Panc1 (cell line): ENCODE measurements around the gene FADS2. TPM values are rescaled to one million over a fixed set of nuclear protein-coding genes. Genes with fewer than 3 reads are reported as not detected.

ENCODE experiments used
- ATAC-seq: fragments of 200-7000 bp; cut with Tn5 transposase; 2 replicates; pipeline ENCODE4 v1.9.1; 2020; ENCODE audit warnings: mild to moderate bottlenecking, moderate library complexity
- BruUV-seq: library from RNA; stranded (reverse); fragments of 400-500 nt; replicated peaks from 2 replicates; lab custom pipeline; 2021; lab: Mats Ljungman, UMichigan
- CTCF ChIA-PET: fragments of 300-600 bp; sonication (Branson Sonifier 250); formaldehyde crosslinking; loops from one replicate; lab custom pipeline; 2022; ENCODE audit warnings: antibody characterized with exemption; lab: Charles Lee
- POLR2A ChIA-PET: fragments of 300-600 bp; sonication (Branson Sonifier 250); formaldehyde crosslinking; loops from one replicate; lab custom pipeline; 2022; ENCODE audit warnings: antibody characterized with exemption; lab: Charles Lee
- DNase-seq: peaks from one replicate; pipeline ENCODE4 v3.0.0-alpha.2; 2010; ENCODE audit warnings: low read depth, low spot score
- H3K27ac ChIP-seq: 2 replicates; pipeline ENCODE4 v1.5.1; 2011; ENCODE audit warnings: mild to moderate bottlenecking, low read length, inconsistent platforms
- H3K27me3 ChIP-seq: fragments of 200-500 bp; sonication (Bioruptor generic); 2 replicates; pipeline ENCODE4 v1.6.0; 2014; ENCODE audit warnings: low read length, inconsistent platforms; ENCODE audit not compliant: control insufficient read depth, insufficient read depth
- H3K36me3 ChIP-seq: fragments of 200-500 bp; sonication (Bioruptor generic); 2 replicates; pipeline ENCODE4 v1.5.1; 2014; ENCODE audit warnings: inconsistent platforms, mild to moderate bottlenecking, low read length, moderate library complexity; ENCODE audit not compliant: control insufficient read depth, insufficient read depth
- H3K4me1 ChIP-seq: 2 replicates; pipeline ENCODE4 v1.5.1; 2011; ENCODE audit warnings: inconsistent platforms, mild to moderate bottlenecking, low read length, moderate library complexity; ENCODE audit not compliant: control insufficient read depth, insufficient read depth
- H3K4me3 ChIP-seq, 2 experiments: 2 replicates each; pipeline ENCODE4 v1.5.1; 2011 to 2012; ENCODE audit warnings: low read depth in 2 of 2, low read length in 2 of 2, mild to moderate bottlenecking in 2 of 2, inconsistent platforms in 1 of 2, moderate library complexity in 1 of 2
- H3K9me3 ChIP-seq: fragments of 200-500 bp; sonication (Bioruptor generic); 2 replicates; pipeline ENCODE4 v1.5.1; 2014; ENCODE audit warnings: low read depth, mild to moderate bottlenecking, inconsistent platforms, low read length, moderate library complexity; ENCODE audit not compliant: control insufficient read depth, insufficient read depth
- CTCF ChIP-seq: fragments of 450-650 bp; IDR thresholded peaks from 2 replicates; pipeline ENCODE4 v1.5.1; 2017; ENCODE audit warnings: mild to moderate bottlenecking
- POLR2AphosphoS5 ChIP-seq: IDR thresholded peaks from 2 replicates; pipeline ENCODE4 v1.6.1; 2012; ENCODE audit warnings: mild to moderate bottlenecking, low read depth, low read length, moderate library complexity
- REST ChIP-seq, 2 experiments: IDR thresholded peaks; 2 replicates each; pipeline ENCODE4 v1.6.1; 2011 to 2012; ENCODE audit warnings: low read depth in 2 of 2, control low read depth in 1 of 2, low read length in 1 of 2, mild to moderate bottlenecking in 1 of 2, moderate library complexity in 1 of 2; ENCODE audit not compliant: insufficient read depth in 1 of 2
- SIN3A ChIP-seq: IDR thresholded peaks from 2 replicates; pipeline ENCODE4 v1.6.1; 2012; ENCODE audit warnings: low read depth, mild to moderate bottlenecking, low read length, moderate library complexity, borderline replicate concordance; ENCODE audit not compliant: insufficient read depth
- TCF7L2 ChIP-seq: IDR thresholded peaks from 2 replicates; pipeline ENCODE4 v1.6.1; 2011; ENCODE audit warnings: mild to moderate bottlenecking, low read depth, low read length, inconsistent platforms
- in situ Hi-C: cut with HindIII; loops from 2 replicates; pipeline ENCODE4 v1.10.0; 2016; ENCODE audit warnings: low sequenced_read_pairs, low pct_unique_long_range_greater_than_20kb
- intact Hi-C: fragments of 100-400 bp; cut with micrococcal nuclease; formaldehyde crosslinking; loops from one replicate; pipeline ENCODE4 v1.10.0; 2022; ENCODE audit not compliant: unreplicated experiment
- total RNA-seq: library from RNA; stranded (reverse); gene quantifications from one replicate; pipeline ENCODE4 v1.2.1, GENCODE V29; 2021; ENCODE audit not compliant: unreplicated experiment

Gene FADS2
- total RNA-seq, 1 experiment from 2014 or later, result 679 TPM

GRCh38 chr11:61832207-61832606 is 4.1 kb downstream of the FADS2 start:
- TF ChIP-seq TCF7L2 (no peak), POLR2AphosphoS5 (no peak), REST (IDR thresholded peaks at IDR 0.05; ENCODE audit: insufficient read depth in 1 of 2, low read depth in 2 of 2, low read length in 1 of 2) (peak in 1 of 2 experiments; percentile 40; a peak in 1 of 4 replicates), SIN3A (no peak)
- Histone ChIP-seq H3K36me3 (no peaks in the 10 kb centered on the region), H3K4me3 (peak overlapping the region in 1 of 2 experiments; percentile 82; a peak in 1 of 4 replicates), H3K4me1 (peaks cover 55% of the 10 kb centered on the region), H3K9me3 (no peaks in the 10 kb centered on the region), H3K27me3 (no peaks in the 10 kb centered on the region), H3K27ac (no peak overlapping the region)
- in situ Hi-C loops, result no loop called here
- ChIA-PET CTCF (no interaction called here), POLR2A (no interaction called here)
- ATAC-seq, result no peak
- no peak for DNase-seq
- BruUV-seq, result no TSS peak
- intact Hi-C loops, result no loop called here

- intact Hi-C loops (no loop called here), in situ Hi-C loops (no loop called here)
- Histone ChIP-seq H3K36me3 (no peaks in the 10 kb centered on the region), H3K9me3 (no peaks in the 10 kb centered on the region), H3K27ac (no peak overlapping the region), H3K4me3 (0 out of 4 replicates have a peak overlapping the region, but pooled peaks of 1 of the 2 experiments have one; percentile 6), H3K4me1 (peaks cover 55% of the 10 kb centered on the region), H3K27me3 (no peaks in the 10 kb centered on the region)
- POLR2A ChIA-PET, result no interaction called here
- no TSS peak for BruUV-seq
- DNase-seq, result no peak
- TF ChIP-seq REST (IDR thresholded peaks at IDR 0.05; ENCODE audit: insufficient read depth in 1 of 2, low read depth in 2 of 2, low read length in 1 of 2) (no peak), TCF7L2 (no peak), POLR2AphosphoS5 (no peak), CTCF (no peak), SIN3A (no peak)
- no peak for ATAC-seq
- CTCF ChIA-PET, result no interaction called here
Measured at GRCh38 chr11:61832754-61833153, 4.7 kb downstream of the FADS2 start.
